GM12878 (cell line): ENCODE data around the gene DENND2C.

Experiments used
- ATF3 ChIP-seq: IDR thresholded peaks from 2 replicates; pipeline ENCODE4 v1.6.1; 2011; ENCODE audit warnings: low read depth, mild to moderate bottlenecking, low read length, moderate library complexity, borderline replicate concordance; ENCODE audit errors: extremely low read depth
- CBX5 ChIP-seq: sonication (generic); IDR thresholded peaks from 2 replicates; pipeline ENCODE4 v1.6.1; 2016; ENCODE audit warnings: low read depth, moderate library complexity, mild to moderate bottlenecking, inconsistent platforms
- CTCF ChIP-seq, 3 experiments: IDR thresholded peaks in 2 of 3; conservative IDR thresholded peaks in 1 of 3; 2 replicates each; pipeline ENCODE4 v1.5.1; 2011; ENCODE audit warnings: low read depth in 3 of 3, low read length in 3 of 3, mild to moderate bottlenecking in 3 of 3, control low read depth in 2 of 3, moderate library complexity in 2 of 3, inconsistent platforms in 1 of 3, mixed read lengths in 1 of 3; ENCODE audit not compliant: control insufficient read depth in 2 of 3, insufficient read depth in 1 of 3; ENCODE audit errors: extremely low read depth in 1 of 3
- DPF2 ChIP-seq: fragments of 450-650 bp; IDR thresholded peaks from 2 replicates; pipeline ENCODE4 v1.6.1; 2017; ENCODE audit warnings: mild to moderate bottlenecking
- EZH2 ChIP-seq: IDR thresholded peaks from 2 replicates; pipeline ENCODE4 v1.6.1; 2012; ENCODE audit warnings: low read depth, mild to moderate bottlenecking, control low read depth, inconsistent platforms, low read length, borderline replicate concordance; ENCODE audit not compliant: control insufficient read depth
- FOS ChIP-seq: IDR thresholded peaks from 3 replicates; pipeline ENCODE4 v1.6.1; 2011; ENCODE audit warnings: borderline replicate concordance; ENCODE audit not compliant: insufficient read length; ENCODE audit errors: extremely low read depth
- MXI1 ChIP-seq: fragments of 150-350 bp; IDR thresholded peaks from 2 replicates; pipeline ENCODE4 v1.6.1; 2011; ENCODE audit warnings: low read depth, mild to moderate bottlenecking, inconsistent platforms, low read length, improper control_type of control experiment
- NFYA ChIP-seq: IDR thresholded peaks from 2 replicates; pipeline ENCODE4 v1.6.1; 2011; ENCODE audit warnings: low read depth, mild to moderate bottlenecking, low read length, improper control_type of control experiment, borderline replicate concordance
- POLR2AphosphoS5 ChIP-seq: IDR thresholded peaks from 2 replicates; pipeline ENCODE4 v1.6.1; 2011; ENCODE audit warnings: mild to moderate bottlenecking, low read length, inconsistent platforms
- SREBF2 ChIP-seq: IDR thresholded peaks from 2 replicates; pipeline ENCODE4 v1.6.1; 2012; ENCODE audit warnings: mild to moderate bottlenecking, low read length
- STAT3 ChIP-seq: IDR thresholded peaks from 2 replicates; pipeline ENCODE4 v1.6.1; 2011; ENCODE audit warnings: low read depth, low read length, improper control_type of control experiment
- SUZ12 ChIP-seq: fragments of 200-600 bp; sonication (generic); IDR thresholded peaks from one replicate; pipeline ENCODE4 v1.6.1; 2018; ENCODE audit warnings: antibody characterized with exemption, mild to moderate bottlenecking; ENCODE audit not compliant: unreplicated experiment
- ZNF217 ChIP-seq: fragments of 450-650 bp; IDR thresholded peaks from 2 replicates; pipeline ENCODE4 v1.6.1; 2017; ENCODE audit warnings: antibody characterized with exemption, mild to moderate bottlenecking

- TF ChIP-seq SREBF2 (no peak), CTCF (IDR thresholded peaks at IDR 0.05 in 2 of 3, conservative IDR thresholded peaks at IDR 0.05 in 1 of 3; ENCODE audit: control insufficient read depth in 2 of 3, extremely low read depth in 1 of 3, insufficient read depth in 1 of 3, low read depth in 3 of 3, low read length in 3 of 3) (no peak), NFYA (no peak), MXI1 (no peak), FOS (no peak), SUZ12 (no peak), ATF3 (no peak), STAT3 (no peak), CBX5 (no peak), DPF2 (no peak), ZNF217 (no peak), POLR2AphosphoS5 (no peak), EZH2 (no peak)
Observed at GRCh38 chr1:114660238-114660637, 9.6 kb downstream of the DENND2C start.
